ENCODE data around the gene RHBG. TPM values are rescaled to one million over a fixed set of nuclear protein-coding genes. Genes with fewer than 3 reads are reported as not detected.

Gene RHBG
- total and polyA plus RNA-seq, 2 experiments from 2014 or later = 3.3 to 11.9 TPM

GRCh38 chr1:156433602-156434001, 64.6 kb downstream of the RHBG start:
- 27% methylated on average over 1 of the region's 1 CpG for WGBS (ENCODE audit: low lambda C conversion rate, missing lambda C conversion rate)
- H3K79me2 ChIP-seq = no peaks in the 10 kb centered on the region
- no peak overlapping the region for H2AFZ ChIP-seq
- DNase-seq (ENCODE audit: low spot score) = no peak
- TF ChIP-seq EZH2phosphoT487 (IDR thresholded peaks at IDR 0.05; ENCODE audit: low read depth, severe bottlenecking, unreplicated experiment) (no peak), CTCF (IDR thresholded peaks at IDR 0.05; ENCODE audit: poor library complexity) (no peak), EZH2 (IDR thresholded peaks at IDR 0.05; ENCODE audit: borderline replicate concordance) (no peak)
- H3K4me2 ChIP-seq = no peak overlapping the region
- H3K9me3 ChIP-seq (ENCODE audit: low read depth) = no peaks in the 10 kb centered on the region
- peaks cover 98% of the 10 kb centered on the region for H3K27me3 ChIP-seq
- no peaks in the 10 kb centered on the region for H4K20me1 ChIP-seq (ENCODE audit: insufficient read depth, poor library complexity, severe bottlenecking)
- H3K4me3 ChIP-seq = no peak overlapping the region
- H3K9me2 ChIP-seq (replicated peaks; ENCODE audit: insufficient read depth) = no peaks in the 10 kb centered on the region
- H3K27ac ChIP-seq = no peak overlapping the region
- peaks cover 15% of the 10 kb centered on the region for H3K4me1 ChIP-seq (ENCODE audit: insufficient read depth)
- no peaks in the 10 kb centered on the region for H3K36me3 ChIP-seq (replicated peaks; ENCODE audit: insufficient read depth, low read depth)

MicroRNAs encoded within 50 kb of the gene (microRNA counts, 767-probe panel; counts per million panel counts)
- microRNA hsa-miR-9-5p = not detected

Small RNA genes within 50 kb of the gene (microRNA-seq; reads per million reads assigned to microRNA genes)
- not detected for gene MIR9-1

Small RNA genes within 50 kb of the gene (small RNA-seq; reads per million reads assigned to genes)
- not detected for gene MIR9-1

Other genes with a start within 250 kb of the RHBG start
- 1.4 and 2.1 TPM in 2 replicates for gene SEMA4A, start 215.6 kb upstream of the RHBG start, total RNA-seq
- 1.3 and 2.6 TPM in 2 replicates for gene SEMA4A, start 215.6 kb upstream of the RHBG start, polyA plus RNA-seq
- gene SLC25A44, start 175.1 kb upstream of the RHBG start, total RNA-seq = 16.9 TPM in 2 replicates
- gene SLC25A44, start 175.1 kb upstream of the RHBG start, polyA plus RNA-seq = 18.1 and 19.3 TPM in 2 replicates
- gene PMF1, start 156.2 kb upstream of the RHBG start, total RNA-seq = 60.7 and 81.4 TPM in 2 replicates
- gene PMF1, start 156.2 kb upstream of the RHBG start, polyA plus RNA-seq = 77.1 and 96.9 TPM in 2 replicates
- 0.17 and 0.60 TPM in 2 replicates for gene BGLAP, start 127.0 kb upstream of the RHBG start, total RNA-seq
- 0.64 and 3.3 TPM in 2 replicates for gene BGLAP, start 127.0 kb upstream of the RHBG start, polyA plus RNA-seq
- 3.3 and 4.5 TPM in 2 replicates for gene PAQR6, start 121.2 kb upstream of the RHBG start, total RNA-seq
- gene PAQR6, start 121.2 kb upstream of the RHBG start, polyA plus RNA-seq = 12.0 and 14.8 TPM in 2 replicates
- gene SMG5, start 86.4 kb upstream of the RHBG start, total RNA-seq = 64.3 and 65.9 TPM in 2 replicates
- 54.9 and 63.8 TPM in 2 replicates for gene SMG5, start 86.4 kb upstream of the RHBG start, polyA plus RNA-seq
- 3.3 and 3.4 TPM in 2 replicates for gene TMEM79, start 84.9 kb upstream of the RHBG start, total RNA-seq
- 8.5 and 15.7 TPM in 2 replicates for gene TMEM79, start 84.9 kb upstream of the RHBG start, polyA plus RNA-seq
- gene GLMP, start 73.5 kb upstream of the RHBG start, total RNA-seq = 158 and 186 TPM in 2 replicates
- gene GLMP, start 73.5 kb upstream of the RHBG start, polyA plus RNA-seq = 169 and 206 TPM in 2 replicates
- not detected in 2 replicates for gene VHLL, start 69.9 kb upstream of the RHBG start, total RNA-seq
- not detected in 2 replicates for gene VHLL, start 69.9 kb upstream of the RHBG start, polyA plus RNA-seq
- gene CCT3, start 30.9 kb upstream of the RHBG start, total RNA-seq = 224 and 251 TPM in 2 replicates
- gene CCT3, start 30.9 kb upstream of the RHBG start, polyA plus RNA-seq = 166 and 212 TPM in 2 replicates
- gene TSACC, start 30.7 kb upstream of the RHBG start, total RNA-seq = not detected in 2 replicates
- gene TSACC, start 30.7 kb upstream of the RHBG start, polyA plus RNA-seq = 1.4 and 1.5 TPM in 2 replicates
- gene MEF2D, start 131.6 kb downstream of the RHBG start, total RNA-seq = 9.6 and 20.1 TPM in 2 replicates
- 25.1 and 30.8 TPM in 2 replicates for gene MEF2D, start 131.6 kb downstream of the RHBG start, polyA plus RNA-seq
- 4.2 and 5.2 TPM in 2 replicates for gene IQGAP3, start 203.4 kb downstream of the RHBG start, total RNA-seq
- gene IQGAP3, start 203.4 kb downstream of the RHBG start, polyA plus RNA-seq = 3.1 and 5.7 TPM in 2 replicates
- not detected in 2 replicates for gene TTC24, start 210.5 kb downstream of the RHBG start, total RNA-seq
- not detected in 2 replicates for gene TTC24, start 210.5 kb downstream of the RHBG start, polyA plus RNA-seq
- gene NAXE, start 222.6 kb downstream of the RHBG start, total RNA-seq = 94.2 and 117 TPM in 2 replicates
- 198 and 218 TPM in 2 replicates for gene NAXE, start 222.6 kb downstream of the RHBG start, polyA plus RNA-seq
- gene GPATCH4, start 232.3 kb downstream of the RHBG start, total RNA-seq = 5.6 and 17.4 TPM in 2 replicates
- gene GPATCH4, start 232.3 kb downstream of the RHBG start, polyA plus RNA-seq = 28.3 and 28.6 TPM in 2 replicates

Data from hepatocyte (in vitro differentiated cells).